ENCODE results near the gene WASF1. TPM values are rescaled to one million over a fixed set of nuclear protein-coding genes. Genes with fewer than 3 reads are reported as not detected.

Gene WASF1
- total RNA-seq, result 3.7 TPM

DNA sequence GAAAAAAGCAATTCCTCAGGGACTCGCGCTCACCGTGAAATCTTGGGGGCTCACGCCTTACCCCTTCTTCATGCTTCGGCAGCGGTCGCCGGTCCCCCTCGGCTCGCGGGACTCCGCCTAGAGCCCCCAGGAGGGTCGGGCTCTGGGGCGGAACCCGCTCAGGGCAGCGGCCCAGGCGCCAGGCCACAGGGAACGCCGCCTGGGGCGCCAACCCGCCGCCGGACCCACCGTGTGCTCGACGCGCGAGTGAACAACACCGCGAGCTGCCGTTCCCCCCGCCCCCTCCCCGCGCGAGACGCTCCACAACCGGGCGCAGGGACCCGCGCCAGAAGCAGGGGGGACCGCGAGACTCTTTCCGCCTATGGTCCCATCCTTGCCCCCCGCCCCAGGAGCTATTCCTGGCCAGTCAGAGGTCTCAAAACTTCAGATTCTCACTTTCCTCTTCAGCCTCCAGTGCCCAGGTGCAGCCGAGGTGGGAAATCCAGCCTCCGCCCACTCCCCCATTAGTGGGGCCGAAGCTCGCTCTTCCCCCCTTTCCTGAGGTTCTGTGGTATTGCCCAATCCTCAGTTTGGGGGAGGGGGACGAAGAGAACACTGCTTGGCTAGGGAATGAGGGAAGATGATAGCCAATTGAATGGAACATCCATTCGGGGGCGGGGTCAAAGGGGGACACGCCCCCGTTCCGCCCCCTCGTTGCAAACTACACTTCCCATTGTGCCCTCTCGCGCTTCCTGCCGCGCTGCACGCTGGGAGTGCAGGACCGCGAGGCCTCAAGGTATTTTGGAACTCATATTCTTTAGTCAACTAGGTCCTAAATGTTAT, at the start of gene WASF1:
Gene WASF1 (minus strand): TSS at position 265 of the 822 bp plus-strand sequence. CDS start 52,069 bp downstream, outside the sequence.
- DNase-seq (ENCODE audit: low spot score) (peak; percentile 98), ATAC-seq (peak; percentile 93)

DNA sequence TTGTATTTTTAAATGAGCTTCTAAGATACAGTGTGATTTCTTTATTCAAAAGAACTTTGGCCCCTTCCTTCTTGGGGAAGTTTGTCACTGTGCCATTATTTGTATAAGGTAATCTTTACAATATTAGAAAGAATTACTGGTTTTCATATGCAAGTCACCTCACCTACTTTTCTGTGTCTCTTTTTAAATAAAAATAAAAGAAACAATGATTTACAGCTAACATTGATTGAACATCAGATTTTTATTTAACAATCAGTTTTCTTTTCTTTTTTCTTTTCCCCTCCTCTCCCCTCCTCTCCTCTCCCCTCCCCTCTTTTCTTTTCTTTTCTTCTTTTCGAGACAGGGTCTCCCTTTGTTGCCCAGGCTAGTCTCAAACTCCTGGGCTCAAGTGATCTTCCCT, 46.8 kb upstream of the WASF1 start:
- ATAC-seq (no peak), DNase-seq (ENCODE audit: low spot score) (no peak)

DNA sequence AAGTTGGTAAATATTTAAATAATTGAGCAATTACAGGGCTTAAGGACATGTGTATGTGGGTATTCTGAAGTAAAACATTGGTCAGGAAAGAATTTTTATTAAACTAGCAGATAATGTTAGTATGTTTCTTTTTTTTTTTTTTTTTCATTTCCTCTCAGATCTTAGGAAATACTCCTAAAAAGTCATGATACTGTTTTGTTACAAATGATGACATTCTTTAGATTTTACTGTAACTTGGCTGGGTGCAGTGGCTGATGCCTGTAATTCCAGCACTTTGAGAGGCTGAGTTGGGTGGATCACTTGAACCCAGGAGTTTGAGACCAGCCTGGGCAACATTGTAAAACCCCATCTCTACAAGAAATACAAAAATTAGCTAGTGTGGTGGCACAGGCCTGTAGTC, 42.3 kb upstream of the WASF1 start:
- ATAC-seq (no peak), DNase-seq (ENCODE audit: low spot score) (no peak)

DNA sequence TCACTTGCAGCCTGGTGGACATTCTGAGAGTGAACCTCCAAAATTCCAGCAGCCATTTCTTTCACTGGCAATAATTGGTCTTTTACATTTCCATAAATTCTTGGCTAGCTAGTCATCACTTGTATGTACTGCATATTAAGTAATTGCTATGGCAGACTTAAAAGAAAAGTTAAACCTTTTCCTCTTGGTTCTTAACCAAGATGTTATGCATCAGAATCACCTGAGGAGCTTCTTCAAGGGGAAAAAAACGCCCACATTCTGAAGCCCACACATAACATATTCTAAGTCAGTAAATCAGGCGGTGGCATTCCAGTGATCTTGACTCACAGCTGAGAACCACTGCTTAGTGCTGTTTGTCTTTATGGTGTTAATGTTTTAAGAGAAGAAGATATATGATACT, 37.8 kb upstream of the WASF1 start:
- DNase-seq (ENCODE audit: low spot score) (no peak), ATAC-seq (no peak)

DNA sequence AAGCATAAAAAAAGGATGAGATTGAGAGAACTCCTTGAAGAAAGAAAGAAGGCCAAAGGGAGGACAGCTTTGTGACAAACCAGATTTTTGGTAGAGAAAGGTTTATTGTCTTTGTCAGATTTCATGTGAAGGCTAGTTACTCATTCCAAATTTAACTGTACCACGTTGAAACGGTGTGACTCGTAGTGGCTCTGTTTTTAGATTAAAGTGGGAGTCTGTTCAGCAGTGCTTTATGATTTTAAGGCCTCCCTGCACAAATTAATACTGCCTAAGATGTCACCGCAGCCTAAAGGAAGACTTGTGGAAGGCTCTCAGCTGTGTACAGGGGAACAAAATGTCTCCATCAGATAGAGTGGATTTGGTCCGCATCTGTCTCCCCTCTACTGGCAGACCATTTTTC, 36.7 kb upstream of the WASF1 start:
- DNase-seq (ENCODE audit: low spot score) (no peak), ATAC-seq (no peak)

DNA sequence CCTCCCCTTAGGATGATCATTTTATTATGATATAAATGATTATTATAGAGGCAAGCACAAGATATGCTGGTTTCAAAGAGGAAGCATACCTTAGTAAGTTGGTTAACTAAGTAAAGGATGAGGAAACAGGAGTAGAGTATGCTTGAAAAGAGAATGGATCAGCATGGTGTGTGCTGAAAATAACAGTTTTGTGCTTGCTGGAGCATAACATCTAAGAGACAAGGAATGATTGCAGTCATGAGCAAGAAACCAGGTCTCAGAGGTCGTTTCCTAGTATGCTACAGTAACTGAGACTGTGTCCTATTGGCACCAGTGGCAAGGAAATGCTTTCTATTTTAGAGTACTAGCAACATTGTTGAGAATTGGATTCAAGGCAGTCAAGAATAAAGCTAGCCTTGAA, 34.9 kb upstream of the WASF1 start:
- ATAC-seq (no peak), DNase-seq (ENCODE audit: low spot score) (no peak)

DNA sequence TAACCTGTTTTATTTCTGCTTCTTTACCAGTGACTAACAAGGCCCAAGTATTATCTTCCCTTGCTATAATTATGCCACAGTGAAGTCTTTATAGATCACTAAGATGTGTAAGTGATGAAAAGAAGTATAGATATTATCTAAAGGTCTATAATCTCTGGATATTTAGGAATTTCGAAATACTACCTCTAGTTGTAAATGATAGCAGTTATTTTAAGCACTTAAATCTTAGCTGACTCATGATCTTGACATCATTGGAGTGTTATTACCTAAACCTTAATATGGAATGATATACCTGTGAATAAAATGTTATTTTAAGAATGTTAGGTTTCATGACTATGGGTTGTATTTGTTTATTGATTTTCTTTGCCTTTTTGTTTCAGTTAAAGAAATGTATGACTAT, 32.3 kb upstream of the WASF1 start:
- DNase-seq (ENCODE audit: low spot score), result no peak
- ATAC-seq, result no peak

DNA sequence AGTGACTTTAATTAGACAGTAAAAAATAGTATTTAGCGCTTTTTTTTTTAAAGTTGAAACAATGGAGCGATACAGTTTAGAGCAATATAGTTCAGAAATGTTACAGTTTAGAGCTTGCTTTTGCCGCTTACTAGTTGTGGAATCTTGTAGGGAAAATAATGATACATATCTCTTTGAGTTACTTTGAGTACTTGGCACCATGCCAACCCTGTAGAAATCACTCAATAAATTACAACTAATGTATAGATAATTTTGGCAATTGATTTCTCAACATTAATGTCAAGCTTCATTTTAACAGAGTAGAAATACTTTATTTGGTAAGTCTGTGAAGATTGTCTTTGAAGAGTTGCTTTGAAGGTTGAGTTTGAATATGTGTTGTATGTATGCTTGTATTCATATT, 28.2 kb upstream of the WASF1 start:
- no peak for DNase-seq (ENCODE audit: low spot score)
- no peak for ATAC-seq

DNA sequence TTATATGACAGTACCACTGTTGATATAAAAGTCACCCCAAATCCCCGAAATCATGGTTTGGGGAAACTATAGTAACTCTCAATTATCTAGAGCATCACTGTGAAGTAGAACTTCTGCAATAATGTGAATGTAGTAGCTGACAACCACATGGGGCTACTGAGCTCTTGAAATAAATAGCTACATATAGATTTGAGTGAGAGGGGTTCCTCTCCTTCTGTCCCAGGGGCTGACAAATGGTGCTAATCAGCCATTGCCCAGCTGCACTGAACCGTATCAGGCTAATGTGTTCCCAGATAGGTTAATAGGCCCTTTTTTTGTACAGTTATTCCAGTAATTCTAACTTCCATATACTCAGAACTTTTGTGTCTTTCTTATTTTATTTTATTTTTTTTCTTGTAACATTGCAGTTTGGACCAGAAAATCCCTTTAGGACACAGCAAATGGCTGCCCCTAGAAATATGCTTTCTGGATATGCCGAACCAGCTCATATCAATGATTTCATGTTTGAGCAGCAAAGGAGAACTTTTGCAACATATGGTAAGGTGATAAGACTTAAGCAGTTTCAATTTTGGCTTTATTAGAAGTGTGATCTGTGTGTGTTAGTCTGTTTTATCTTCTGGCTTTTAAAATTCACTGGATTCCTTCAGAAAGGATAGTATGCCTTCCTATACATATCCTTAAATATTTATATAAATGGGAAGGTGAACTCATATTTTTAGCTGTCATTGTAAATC, 21.8 kb upstream of the WASF1 start:
- DNase-seq (ENCODE audit: low spot score) (no peak), ATAC-seq (no peak)

DNA sequence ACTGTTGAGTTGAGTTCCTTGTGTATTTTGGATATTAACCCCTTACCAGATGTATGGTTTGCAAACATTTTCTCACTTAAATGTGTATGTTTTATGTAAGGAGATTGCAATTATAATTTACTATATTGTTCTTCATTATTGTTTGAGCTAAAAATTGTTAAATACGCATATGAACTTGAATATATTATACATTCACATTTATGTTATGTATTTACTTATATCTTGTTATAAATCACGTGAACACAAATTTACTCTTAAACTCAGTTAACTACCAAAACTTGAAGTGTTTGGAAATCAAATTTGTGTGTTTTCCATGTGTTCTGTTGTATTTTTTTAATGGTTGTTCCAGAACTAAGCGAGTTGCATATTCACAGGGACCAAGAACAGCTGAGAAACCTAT, 19.1 kb upstream of the WASF1 start:
- ATAC-seq, result no peak
- no peak for DNase-seq (ENCODE audit: low spot score)

DNA sequence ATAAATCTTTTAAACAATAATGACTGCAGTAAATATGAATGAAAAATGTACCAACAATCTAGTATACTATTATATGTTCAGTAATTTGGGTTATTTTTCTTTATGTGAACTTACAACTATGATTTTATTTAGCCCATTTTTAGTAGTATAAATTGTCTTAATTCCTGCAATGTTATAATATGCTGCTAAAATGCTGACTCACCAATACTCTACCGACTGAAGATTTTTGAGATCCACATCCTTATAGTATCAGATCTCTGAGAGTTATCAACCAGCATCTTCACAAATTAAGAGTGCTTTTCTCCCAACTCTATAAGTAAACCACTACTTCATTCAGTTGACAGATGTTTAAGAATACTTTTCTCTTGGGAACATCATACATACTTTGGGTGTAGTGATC, 17.4 kb upstream of the WASF1 start:
- no peak for DNase-seq (ENCODE audit: low spot score)
- no peak for ATAC-seq

DNA sequence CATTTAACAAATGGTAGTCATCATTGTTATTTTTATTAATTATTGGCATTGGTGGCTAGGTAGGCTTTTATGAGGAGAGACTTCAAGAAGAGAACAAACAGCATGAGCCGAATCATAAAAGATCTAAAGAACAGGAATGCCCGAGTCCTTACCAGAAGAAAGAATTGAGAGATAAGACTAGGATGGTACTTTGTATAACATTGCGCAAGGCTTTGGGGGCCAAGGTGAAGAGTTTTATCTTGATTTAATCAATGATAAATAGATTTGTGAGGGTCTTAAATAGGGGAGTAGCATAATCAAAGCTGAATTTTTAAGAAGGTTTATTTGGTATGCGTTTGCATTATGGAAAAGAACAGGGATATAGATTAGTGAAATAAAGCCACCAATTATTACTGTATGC, 16.2 kb upstream of the WASF1 start:
- DNase-seq (ENCODE audit: low spot score) (no peak), ATAC-seq (no peak)

DNA sequence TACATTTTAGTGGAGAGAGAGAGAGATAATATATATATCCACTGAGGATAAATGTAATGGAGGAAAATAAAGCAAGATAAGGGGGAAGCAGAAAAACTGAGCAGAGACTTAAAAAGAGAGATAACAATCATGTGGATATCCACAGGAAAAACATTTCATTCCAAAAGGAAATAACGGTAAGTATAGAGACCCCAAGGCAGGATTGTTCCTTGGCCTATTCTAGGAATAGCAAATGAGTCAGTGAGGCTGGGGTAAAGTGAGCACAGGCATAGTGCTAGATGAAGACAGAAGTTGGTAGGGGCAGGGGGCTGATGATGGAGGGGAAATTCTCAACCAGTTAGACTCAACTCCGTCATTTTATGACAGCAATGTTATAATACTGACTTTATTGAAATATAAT, 12.0 kb upstream of the WASF1 start:
- ATAC-seq, result no peak
- no peak for DNase-seq (ENCODE audit: low spot score)

DNA sequence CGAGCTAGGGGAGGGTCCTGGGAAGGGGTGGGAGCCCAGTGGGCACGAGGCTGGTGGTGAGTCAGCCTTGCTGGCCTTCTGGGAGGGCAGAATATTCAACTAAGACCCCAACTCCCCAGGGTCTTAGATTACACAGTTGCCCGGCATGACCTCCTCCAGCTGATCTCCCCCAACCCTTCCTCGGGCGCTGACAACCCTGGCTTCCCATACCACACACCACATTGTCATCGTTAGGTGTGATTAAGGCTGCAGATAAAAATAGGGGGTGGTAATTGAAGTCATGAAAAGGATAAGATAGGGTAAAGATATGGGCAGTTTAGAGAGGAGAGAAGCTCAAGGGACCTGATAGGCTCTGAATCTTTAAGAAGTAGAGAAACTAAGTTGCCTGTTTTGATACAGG, 11.3 kb upstream of the WASF1 start:
- ATAC-seq, result no peak

DNA sequence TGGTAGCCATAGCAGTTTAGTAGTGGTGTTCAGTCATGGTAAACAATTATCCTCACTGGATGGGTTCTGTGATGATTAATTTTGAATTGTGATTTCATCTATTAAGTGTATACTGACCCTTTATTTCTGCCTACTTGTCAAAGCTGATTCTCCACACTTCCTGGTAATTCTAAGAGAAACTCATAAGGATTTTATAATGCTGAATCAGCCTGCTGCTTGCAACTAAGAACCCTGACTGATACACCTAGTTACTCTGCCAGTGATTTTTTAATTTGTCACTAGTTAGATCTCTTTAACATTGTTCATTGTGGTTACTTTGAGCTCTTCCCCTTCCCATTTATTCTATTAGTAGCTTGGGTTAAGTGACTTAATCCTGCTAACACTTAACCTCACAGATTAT, 9.3 kb upstream of the WASF1 start:
- ATAC-seq, result no peak
- no peak for DNase-seq (ENCODE audit: low spot score)

More for the DNA sequence above, 11.3 kb upstream of the WASF1 start:
- DNase-seq (ENCODE audit: low spot score), result no peak

DNA sequence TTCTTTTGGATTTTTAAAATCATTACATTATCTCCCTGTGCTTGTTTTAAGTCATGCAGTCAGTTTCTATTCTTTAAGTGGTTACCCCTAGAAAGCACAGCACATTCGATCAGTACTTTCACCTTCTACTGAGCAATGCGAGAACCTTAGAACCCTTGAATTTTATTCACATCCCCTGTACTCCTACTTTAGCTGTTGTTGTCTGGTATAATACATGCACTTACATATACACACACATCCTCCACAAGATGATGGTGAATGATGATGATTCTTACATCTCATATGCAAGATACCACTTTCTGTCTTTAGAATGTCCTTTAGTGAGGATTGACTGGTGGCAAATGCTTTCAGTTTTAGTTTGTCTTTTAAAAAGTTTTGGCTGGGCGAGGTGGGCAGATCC, 6.4 kb upstream of the WASF1 start:
- no peak for ATAC-seq
- no peak for DNase-seq (ENCODE audit: low spot score)

DNA sequence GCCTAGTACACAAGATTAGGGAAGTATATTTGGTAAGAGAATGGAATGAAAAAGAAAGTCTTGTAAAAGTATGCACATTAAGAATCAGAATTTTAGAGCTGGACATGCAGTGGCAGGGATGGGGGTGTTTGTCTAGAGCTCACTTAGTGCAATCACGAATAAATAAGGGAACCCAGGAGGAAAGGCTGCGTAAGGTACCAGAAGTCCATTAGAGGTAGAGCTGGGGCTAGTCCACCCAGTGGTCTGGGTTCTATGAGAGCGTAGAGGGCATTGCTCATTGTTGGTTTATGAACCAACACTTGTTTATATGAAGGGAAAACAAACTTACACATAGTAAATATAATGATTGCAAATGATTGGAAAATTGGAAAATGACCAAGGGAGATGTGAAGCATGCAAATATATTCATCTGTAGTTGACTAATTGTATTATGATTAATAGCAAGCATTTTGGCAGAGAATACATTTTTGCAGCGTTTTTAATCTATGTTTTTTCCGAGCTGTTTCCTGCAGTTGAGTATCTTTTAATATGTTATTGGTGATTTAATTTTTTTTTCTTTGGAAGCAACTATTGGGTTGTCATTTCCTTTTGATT, 3.9 kb upstream of the WASF1 start:
- no peak for DNase-seq (ENCODE audit: low spot score)
- ATAC-seq, result no peak

DNA sequence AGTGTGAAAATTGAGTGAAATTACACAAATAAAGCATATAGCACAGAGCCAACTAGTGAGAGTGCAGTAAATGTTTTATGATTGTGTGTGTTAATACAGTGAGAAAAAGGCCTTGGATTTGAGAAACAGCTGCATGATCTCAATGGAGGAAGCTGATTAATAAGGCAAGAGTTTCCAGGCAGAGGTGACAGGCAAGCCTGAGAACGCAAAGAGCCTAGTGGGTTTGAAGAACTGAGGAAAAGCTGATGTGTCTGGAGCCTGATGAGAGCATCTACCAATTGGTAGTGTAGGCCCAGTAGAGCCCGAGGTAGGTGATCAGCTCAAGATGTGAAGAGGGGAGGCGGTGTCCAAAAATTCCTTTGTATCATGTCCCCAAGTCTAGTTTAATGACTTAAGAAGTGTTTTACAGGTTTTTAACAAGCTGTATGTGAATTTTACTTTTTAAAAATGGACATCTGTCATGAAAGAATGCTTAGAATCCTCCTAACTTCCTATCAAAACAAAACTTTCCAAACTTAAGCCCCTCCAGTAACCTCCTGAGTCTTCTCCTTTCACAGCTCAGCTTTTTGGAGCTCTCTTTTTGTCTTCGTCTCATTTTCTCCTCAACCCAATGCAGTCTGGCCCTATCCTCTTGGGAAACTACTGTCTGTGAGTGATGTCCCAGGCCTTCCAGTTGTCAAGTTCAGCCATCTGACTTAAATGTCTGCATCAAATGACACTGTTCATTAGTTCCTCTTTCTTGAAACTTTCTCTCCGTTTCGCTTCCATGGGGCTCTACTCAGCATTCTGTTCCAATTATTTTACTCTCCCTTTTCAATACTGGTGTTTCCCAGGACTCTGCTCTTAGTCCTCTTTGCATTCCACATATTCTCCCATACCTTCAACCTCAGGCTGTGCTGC, 1.9 kb upstream of the WASF1 start:
- no peak for ATAC-seq
- no peak for DNase-seq (ENCODE audit: low spot score)

DNA sequence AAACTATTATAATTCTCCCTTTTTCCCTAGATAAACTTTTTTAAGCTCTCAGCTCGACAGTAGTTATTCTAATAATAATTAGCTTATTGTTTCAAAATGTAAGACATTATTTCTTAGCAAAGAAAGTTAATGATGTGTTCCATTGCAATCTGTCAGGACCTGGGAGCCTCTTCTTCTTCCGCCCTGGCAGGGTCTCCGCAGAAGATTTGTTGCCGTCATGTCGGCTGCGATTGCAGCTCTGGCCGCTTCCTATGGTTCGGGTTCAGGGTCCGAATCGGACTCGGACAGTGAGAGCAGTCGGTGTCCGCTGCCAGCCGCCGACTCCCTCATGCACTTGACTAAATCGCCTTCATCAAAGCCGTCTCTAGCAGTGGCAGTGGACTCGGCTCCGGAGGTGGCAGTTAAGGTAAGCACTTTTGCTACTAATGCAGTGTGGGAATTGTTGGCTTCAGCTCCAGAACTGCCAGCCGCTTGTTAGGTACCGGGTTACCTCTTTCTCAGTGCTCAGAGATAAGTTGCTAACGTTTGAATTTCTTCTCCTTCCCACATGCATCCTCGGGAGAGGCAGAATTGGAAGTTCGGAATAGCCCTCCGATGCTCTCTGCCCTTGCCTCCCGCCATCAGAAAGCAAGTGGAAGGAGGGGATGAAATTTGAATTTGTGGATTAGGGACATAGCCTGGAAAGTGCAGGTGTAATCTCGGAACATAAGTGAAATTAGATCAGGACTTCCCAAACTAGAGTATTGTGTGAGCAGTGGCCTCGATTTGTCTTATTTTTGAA, 948 bp upstream of the WASF1 start, which contains the start of gene CDC40:
Gene CDC40 (plus strand): TSS at position 200 of the 781 bp plus-strand sequence. CDS start 18 bp downstream, at position 218.
- peak; percentile 62 for ATAC-seq

More for the DNA sequence above, 948 bp upstream of the WASF1 start, which contains the start of gene CDC40:
- DNase-seq (ENCODE audit: low spot score), result peak; percentile 78

Measured in left lobe of liver (tissue), 2 donors.